ENCODE measurements around the gene RMI1.

DNA sequence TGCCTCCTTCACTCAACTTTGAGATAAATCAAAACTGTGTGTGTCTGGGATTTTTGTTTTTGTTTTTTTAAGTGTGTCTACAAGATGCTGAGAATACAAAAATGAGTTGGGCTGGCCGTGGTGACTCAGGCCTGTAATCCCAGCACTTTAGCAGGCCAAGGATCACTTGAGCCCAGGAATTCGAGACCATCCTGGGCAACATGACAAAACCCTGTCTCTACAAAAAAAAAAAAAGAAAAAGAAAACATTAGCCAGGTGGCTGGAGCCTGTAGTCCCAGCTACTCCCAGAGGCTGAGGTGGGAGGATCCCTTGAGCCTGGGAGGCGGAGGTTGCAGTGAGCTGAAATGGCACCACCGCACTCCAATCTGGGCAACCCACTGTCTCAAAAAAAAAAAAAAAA is 21.5 kb upstream of the RMI1 start:
- TF ChIP-seq, protein P1, sequence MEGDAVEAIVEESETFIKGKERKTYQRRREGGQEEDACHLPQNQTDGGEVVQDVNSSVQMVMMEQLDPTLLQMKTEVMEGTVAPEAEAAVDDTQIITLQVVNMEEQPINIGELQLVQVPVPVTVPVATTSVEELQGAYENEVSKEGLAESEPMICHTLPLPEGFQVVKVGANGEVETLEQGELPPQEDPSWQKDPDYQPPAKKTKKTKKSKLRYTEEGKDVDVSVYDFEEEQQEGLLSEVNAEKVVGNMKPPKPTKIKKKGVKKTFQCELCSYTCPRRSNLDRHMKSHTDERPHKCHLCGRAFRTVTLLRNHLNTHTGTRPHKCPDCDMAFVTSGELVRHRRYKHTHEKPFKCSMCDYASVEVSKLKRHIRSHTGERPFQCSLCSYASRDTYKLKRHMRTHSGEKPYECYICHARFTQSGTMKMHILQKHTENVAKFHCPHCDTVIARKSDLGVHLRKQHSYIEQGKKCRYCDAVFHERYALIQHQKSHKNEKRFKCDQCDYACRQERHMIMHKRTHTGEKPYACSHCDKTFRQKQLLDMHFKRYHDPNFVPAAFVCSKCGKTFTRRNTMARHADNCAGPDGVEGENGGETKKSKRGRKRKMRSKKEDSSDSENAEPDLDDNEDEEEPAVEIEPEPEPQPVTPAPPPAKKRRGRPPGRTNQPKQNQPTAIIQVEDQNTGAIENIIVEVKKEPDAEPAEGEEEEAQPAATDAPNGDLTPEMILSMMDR (IDR thresholded peaks at IDR 0.05): no peak
- no peak for TF ChIP-seq POLR2A (IDR thresholded peaks at IDR 0.05)

All from uterus (tissue), 2 donors.